Cerebellar cortex (tissue), 1 donor: ENCODE measurements around the gene GJA9.

Source experiments
- DNase-seq: peaks from one replicate; pipeline ENCODE4 v3.0.0-alpha.2; 2015; ENCODE audit warnings: low spot score

GJA9 gene

DNA sequence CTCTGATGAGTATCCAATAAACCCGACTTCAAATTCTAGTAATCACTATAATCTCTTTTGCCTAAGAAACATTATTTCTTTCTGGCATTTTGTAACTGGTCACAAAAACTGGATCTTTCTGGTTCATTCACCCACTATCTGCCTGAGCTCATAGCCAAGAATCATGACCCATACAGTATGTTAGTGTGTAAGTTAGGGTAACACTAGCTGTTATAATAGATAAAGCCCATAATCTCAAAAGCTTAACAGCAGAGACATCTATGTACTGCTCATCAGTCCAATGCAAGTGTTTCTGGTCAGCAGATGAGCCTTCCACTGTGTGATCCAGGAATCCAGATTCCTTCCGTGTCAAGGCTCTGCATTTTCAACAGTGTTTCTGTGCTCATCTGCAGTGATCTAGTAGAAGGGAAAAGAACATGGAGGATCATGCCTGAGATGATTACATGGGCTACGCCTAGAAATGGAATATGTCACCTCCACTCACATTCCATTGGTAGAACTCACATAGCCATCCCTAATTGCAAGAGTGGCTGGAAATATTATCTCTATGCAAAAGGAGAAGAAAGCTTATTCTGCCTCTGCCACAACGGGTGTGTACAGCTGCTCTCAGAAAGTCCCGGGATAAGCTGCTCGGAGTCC is 49.5 kb downstream of the GJA9 start:
- DNase-seq = no peak

DNA sequence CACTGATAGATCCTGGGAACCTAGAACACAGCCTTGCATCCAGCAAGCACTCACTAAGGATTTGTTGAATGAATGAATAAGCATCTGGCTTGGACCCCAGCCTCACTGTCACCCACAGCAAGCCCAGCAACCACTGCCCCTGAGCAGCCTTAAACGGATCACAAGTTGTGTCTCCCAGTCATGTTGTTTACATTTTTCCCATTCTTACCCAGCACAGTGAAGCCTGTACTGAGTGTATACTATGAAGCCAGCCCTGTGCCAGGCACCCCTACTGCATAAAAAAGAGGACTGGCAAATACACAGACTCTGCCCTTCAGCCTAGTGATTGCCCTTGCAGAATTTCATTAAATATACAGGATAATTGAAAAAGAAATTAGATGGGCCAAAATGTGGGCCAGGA is 52.0 kb downstream of the GJA9 start:
- no peak for DNase-seq

DNA sequence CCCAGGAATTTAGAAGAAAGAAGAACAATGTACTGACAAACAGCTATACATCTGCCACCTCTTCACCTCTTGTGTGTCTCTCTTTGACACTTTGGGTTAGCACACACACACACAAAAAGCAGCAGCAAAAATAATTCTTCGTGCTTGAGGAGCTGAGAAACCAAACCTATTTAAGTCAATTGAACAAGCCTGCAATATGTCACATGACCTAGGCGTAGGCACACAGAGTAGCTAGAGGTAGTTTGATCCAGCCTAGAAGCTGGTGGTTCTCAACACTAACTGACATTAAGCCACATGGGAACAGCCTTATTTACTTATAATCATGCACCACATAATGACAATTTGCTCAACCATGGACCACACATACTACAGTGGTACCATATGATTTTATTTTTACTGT is 54.1 kb downstream of the GJA9 start:
- no peak for DNase-seq

DNA sequence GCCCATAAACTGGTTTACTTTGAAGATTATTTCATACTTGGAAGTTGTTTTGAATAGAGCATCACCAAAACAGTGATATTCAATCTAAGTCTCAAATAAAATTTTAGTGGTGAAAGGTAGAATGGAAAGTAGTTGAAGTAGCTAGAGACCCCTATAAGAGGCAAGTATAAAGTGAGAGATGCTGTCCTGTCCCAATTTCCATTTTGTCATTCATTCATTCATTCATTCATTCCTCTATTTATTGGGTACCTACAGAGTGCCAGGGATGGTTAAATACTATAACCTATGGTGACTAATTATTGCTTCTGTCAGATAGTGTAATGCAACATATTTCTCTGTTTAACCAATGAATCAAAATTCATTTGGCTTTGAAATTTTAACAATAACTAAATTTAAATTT is 54.5 kb downstream of the GJA9 start:
- no peak for DNase-seq

DNA sequence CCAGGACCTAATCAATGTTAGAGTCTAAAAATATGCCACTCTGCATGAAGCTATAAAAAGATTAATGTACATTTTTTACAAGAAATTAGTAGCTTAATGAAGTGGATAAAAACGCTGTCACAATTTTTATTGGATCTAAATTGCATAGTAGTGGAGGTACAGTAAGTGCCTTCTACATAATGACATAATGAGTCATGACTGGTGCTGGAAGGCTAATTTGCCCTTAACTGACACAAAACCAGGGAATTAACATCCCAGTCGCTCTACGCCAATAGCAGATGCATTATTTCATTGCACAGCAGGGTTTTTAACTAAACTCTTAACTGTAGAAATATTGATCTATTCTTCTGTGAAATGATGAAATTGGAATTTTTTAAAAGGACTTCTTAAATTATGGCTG is 55.1 kb downstream of the GJA9 start:
- DNase-seq = no peak
